HL-60 (cell line): Measurements from ENCODE around the gene PARP1.
A peak's percentile ranks its signal among the peaks of the same experiment; 100 is the strongest.

Experiments
- DNase-seq, 2 experiments: peaks; one replicate each; pipeline ENCODE4 v3.0.0-alpha.2; 2010 to 2020; ENCODE audit warnings: low read depth in 1 of 2, low spot score in 1 of 2
- H3K27ac ChIP-seq: fragments of 250-450 bp; sonication (Bioruptor Pico); replicated peaks from 2 replicates; pipeline ENCODE4 v1.5.1; 2020; ENCODE audit warnings: mild to moderate bottlenecking, moderate library complexity
- H3K27me3 ChIP-seq: fragments of 250-450 bp; sonication (Bioruptor Pico); 2 replicates; pipeline ENCODE4 v1.5.1; 2021; ENCODE audit warnings: mild to moderate bottlenecking, moderate library complexity; ENCODE audit not compliant: insufficient read depth, poor library complexity, severe bottlenecking
- H3K4me3 ChIP-seq: replicated peaks from 2 replicates; pipeline ENCODE4 v1.5.1; 2011; ENCODE audit warnings: mild to moderate bottlenecking, control low read depth, low read length; ENCODE audit not compliant: insufficient read depth
- CTCF ChIP-seq: IDR thresholded peaks from one replicate; pipeline ENCODE4 v1.5.1; 2011; ENCODE audit warnings: low read length, control low read depth, inconsistent platforms; ENCODE audit not compliant: insufficient read depth
- GABPA ChIP-seq: IDR thresholded peaks from 2 replicates; pipeline ENCODE4 v1.6.1; 2012; ENCODE audit warnings: low read depth
- POLR2AphosphoS5 ChIP-seq: IDR thresholded peaks from 2 replicates; pipeline ENCODE4 v1.6.1; 2012; ENCODE audit warnings: low read depth
- REST ChIP-seq: IDR thresholded peaks from 2 replicates; pipeline ENCODE4 v1.6.1; 2012; ENCODE audit warnings: low read depth; ENCODE audit not compliant: insufficient replicate concordance
- SPI1 ChIP-seq: IDR thresholded peaks from 2 replicates; pipeline ENCODE4 v1.6.1; 2012; ENCODE audit warnings: low read depth, mild to moderate bottlenecking, borderline replicate concordance

Gene PARP1

GRCh38 chr1:226404063-226404903, 3.6 kb downstream of the PARP1 start:
- no peak overlapping the region for H3K4me3 ChIP-seq
- no peaks in the 10 kb centered on the region for H3K27me3 ChIP-seq
- no peak overlapping the region for H3K27ac ChIP-seq
- TF ChIP-seq SPI1 (no peak), CTCF (no peak), GABPA (no peak), REST (no peak), POLR2AphosphoS5 (no peak)
- no peak for DNase-seq

DNA sequence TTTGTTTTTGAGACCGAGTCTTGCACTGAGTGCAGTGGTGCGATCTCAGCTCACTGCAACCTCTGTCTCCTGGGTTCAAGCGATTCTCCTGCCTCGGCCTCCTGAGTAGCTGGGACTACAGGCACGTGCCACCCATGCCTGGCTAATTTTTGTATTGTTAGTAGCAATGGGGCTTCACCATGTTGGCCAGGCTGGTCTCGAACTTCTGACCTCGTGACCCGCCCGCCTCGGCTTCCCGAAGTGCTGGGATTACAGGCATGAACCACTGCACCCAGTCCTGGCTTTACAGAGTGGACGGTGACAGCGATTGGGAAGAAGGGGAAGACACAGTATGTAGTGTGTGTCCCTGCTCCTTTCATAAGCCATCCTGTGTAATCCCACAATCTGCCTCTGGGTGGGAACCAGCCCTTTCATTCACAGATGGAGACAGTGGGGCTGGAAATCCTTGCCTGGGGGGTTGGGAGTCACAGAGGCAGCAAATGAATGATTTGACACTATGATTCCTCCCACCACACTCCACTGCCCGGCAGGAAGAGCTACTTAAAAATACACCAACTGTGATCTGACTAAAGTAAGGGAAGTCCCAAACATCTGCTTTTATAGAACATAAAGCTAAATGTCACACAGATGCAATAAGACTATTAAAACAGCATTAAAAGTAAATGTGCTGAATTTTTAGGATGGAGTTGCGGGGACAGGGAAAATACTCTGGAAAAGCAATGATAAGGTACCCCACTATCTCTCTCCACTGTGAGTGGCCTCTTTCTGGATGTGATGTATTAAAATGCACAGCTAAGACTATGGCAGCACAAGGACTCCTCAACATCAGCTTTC, 4.5 kb downstream of the PARP1 start:
- TF ChIP-seq REST (no peak), SPI1 (no peak), POLR2AphosphoS5 (no peak), CTCF (no peak), GABPA (no peak)
- peak in 1 of 2 experiments; percentile 41 for DNase-seq
- H3K27me3 ChIP-seq, result no peaks in the 10 kb centered on the region
- no peak overlapping the region for H3K4me3 ChIP-seq
- no peak overlapping the region for H3K27ac ChIP-seq

DNA sequence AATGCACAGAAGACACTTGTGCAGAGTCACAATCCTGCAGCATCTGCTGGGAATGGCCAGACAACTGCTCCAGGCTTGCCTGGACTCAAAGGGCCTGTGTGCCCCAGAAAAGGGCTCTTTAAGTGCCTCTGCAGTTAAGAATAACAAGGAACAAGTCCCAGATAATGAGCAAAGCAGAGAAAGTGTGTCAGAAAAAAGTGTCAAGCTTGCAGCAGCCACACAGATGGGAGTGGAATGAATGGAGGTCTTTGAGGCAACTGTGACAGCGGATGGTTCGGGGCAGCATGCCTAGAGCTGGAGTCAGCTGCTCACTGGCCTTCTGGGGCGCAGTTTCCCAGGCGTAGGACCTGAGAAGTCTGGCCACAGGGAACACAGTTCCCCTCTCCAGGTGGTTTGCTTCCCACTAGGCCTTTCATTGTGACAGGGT, 5.1 kb downstream of the PARP1 start:
- no peak for DNase-seq
- TF ChIP-seq CTCF, result no peak
- TF ChIP-seq GABPA, result no peak
- no peak for TF ChIP-seq POLR2AphosphoS5
- TF ChIP-seq SPI1, result no peak
- no peak for TF ChIP-seq REST
- H3K27me3 ChIP-seq, result no peaks in the 10 kb centered on the region
- H3K4me3 ChIP-seq, result no peak overlapping the region
- no peak overlapping the region for H3K27ac ChIP-seq
